GM13976 (cell line): Measurements from ENCODE around the gene LPAR5.

Experiments
- DNase-seq: peaks from one replicate; pipeline ENCODE4 v3.0.0; 2012; ENCODE audit warnings: low spot score
- in situ Hi-C: fragments of 300-500 bp; cut with MboI; formaldehyde crosslinking; loops from one replicate; pipeline ENCODE4 v1.12.0; 2022; ENCODE audit warnings: low sequenced_read_pairs, mixed read lengths, inconsistent platforms; ENCODE audit not compliant: unreplicated experiment
- TF ChIP-seq, protein P1 (sequence below): IDR thresholded peaks from 2 replicates; pipeline ENCODE4 v1.5.1; 2012; ENCODE audit warnings: borderline replicate concordance, mild to moderate bottlenecking; ENCODE audit not compliant: insufficient read depth; ENCODE audit errors: extremely low read depth, missing control alignments, control extremely low read depth

Gene LPAR5

DNA sequence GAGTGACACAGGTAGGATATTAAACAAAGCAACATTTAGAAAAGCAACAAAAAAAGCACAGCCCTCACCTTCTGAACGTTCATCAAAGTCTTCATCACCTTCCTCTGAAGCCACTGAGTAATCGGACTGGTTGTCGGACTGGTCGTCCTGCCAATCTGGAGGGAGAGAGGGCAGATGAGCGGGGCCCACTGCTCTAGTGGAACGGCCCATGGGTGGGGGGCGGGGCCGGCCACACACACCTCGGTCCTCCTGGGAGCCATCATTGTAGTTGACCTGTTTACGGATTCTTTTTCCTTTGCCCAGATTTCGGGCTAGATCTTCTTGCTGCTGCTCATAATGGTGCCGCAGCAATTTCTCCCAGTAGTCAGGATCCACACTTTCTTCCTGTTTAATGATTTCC is 52.8 kb downstream of the LPAR5 start:
- in situ Hi-C loops: no loop called here
- TF ChIP-seq, protein P1, sequence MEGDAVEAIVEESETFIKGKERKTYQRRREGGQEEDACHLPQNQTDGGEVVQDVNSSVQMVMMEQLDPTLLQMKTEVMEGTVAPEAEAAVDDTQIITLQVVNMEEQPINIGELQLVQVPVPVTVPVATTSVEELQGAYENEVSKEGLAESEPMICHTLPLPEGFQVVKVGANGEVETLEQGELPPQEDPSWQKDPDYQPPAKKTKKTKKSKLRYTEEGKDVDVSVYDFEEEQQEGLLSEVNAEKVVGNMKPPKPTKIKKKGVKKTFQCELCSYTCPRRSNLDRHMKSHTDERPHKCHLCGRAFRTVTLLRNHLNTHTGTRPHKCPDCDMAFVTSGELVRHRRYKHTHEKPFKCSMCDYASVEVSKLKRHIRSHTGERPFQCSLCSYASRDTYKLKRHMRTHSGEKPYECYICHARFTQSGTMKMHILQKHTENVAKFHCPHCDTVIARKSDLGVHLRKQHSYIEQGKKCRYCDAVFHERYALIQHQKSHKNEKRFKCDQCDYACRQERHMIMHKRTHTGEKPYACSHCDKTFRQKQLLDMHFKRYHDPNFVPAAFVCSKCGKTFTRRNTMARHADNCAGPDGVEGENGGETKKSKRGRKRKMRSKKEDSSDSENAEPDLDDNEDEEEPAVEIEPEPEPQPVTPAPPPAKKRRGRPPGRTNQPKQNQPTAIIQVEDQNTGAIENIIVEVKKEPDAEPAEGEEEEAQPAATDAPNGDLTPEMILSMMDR: no peak

DNA sequence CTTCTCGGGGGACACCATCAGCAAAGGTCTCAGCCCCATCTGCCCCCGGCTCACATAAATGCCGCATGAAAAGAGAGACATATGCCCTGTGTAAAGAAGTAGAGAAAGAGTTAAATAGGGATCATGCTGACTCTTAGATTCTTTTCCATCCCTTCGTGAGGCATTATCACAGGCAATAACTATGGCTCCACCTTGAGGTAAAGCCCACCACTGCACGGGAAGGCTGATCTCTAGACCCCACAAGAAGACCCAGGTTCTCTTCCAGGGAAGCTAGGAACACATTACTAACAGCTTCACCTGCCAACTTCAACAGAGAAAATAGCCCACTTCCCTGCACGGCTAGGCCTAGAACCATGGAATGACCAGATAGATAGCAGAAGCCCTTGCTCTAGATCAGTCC is 53.6 kb downstream of the LPAR5 start:
- in situ Hi-C loops: no loop called here
- TF ChIP-seq, protein P1: no peak
- DNase-seq: no peak

More for the DNA sequence above, 52.8 kb downstream of the LPAR5 start:
- DNase-seq: no peak

GRCh38 chr12:6575648-6576047 is 60.1 kb downstream of the LPAR5 start:
- DNase-seq: no peak
- in situ Hi-C loops: no loop called here
- TF ChIP-seq, protein P1: no peak

- in situ Hi-C loops: no loop called here
- TF ChIP-seq, protein P1: no peak
- DNase-seq: no peak
Measured at GRCh38 chr12:6574576-6575295, 61.0 kb downstream of the LPAR5 start.

DNA sequence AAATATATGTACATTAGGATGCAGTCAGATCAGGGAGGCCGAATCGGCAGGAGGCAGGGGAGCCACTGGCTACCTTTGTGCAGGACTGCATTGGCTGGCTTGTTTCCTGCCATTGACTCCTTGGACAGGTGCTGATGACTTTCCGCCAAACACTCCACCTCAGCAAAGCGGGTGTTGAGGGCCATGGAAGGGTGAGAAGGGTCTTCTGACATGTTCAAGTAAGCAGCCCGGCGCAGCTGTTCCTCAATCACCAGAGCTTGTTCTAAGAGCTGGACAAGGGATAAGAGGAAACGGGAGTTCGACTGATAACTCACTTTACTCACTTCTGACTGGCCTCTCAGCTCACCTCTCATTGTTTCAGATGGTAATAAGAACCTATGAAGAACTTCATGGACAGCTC is 62.8 kb downstream of the LPAR5 start:
- TF ChIP-seq, protein P1: no peak
- in situ Hi-C loops: no loop called here
- DNase-seq: no peak

- TF ChIP-seq, protein P1: peak; percentile 72
- in situ Hi-C loops: no loop called here
Measured at GRCh38 chr12:6570264-6570887, 65.4 kb downstream of the LPAR5 start.

More at GRCh38 chr12:6570264-6570887, 65.4 kb downstream of the LPAR5 start:
- DNase-seq: peak; percentile 64
